H1 (cell line): ENCODE results near the gene STX7. TPM values are rescaled to one million over a fixed set of nuclear protein-coding genes. Genes with fewer than 3 reads are reported as not detected.

Source experiments
- BACH1 ChIP-seq: IDR thresholded peaks from 2 replicates; pipeline ENCODE4 v1.6.1; 2012; ENCODE audit warnings: low read length, improper control_type of control experiment
- BCL11A ChIP-seq, 2 experiments: IDR thresholded peaks; one replicate each; pipeline ENCODE4 v1.6.1; 2011; ENCODE audit warnings: low read depth in 2 of 2, low read length in 2 of 2, mild to moderate bottlenecking in 2 of 2
- CHD1 ChIP-seq: IDR thresholded peaks from 2 replicates; pipeline ENCODE4 v1.6.1; 2012; ENCODE audit warnings: low read depth, low read length, improper control_type of control experiment
- CHD2 ChIP-seq: IDR thresholded peaks from 2 replicates; pipeline ENCODE4 v1.6.1; 2012; ENCODE audit warnings: low read length, improper control_type of control experiment
- CREB1 ChIP-seq: IDR thresholded peaks from 2 replicates; pipeline ENCODE4 v1.6.1; 2012; ENCODE audit warnings: inconsistent platforms
- CTBP2 ChIP-seq: IDR thresholded peaks from 2 replicates; pipeline ENCODE4 v1.7.0; 2011; ENCODE audit warnings: borderline replicate concordance, mild to moderate bottlenecking, moderate library complexity, mixed read lengths, low read length; ENCODE audit not compliant: insufficient read depth, insufficient read length
- EP300 ChIP-seq, 2 experiments: IDR thresholded peaks; 1 replicate in 1 of 2; 2 replicates in 1 of 2; pipeline ENCODE4 v1.6.1; 2011 to 2012; ENCODE audit warnings: low read depth in 2 of 2, low read length in 2 of 2, mild to moderate bottlenecking in 2 of 2, borderline replicate concordance in 1 of 2, inconsistent platforms in 1 of 2, moderate library complexity in 1 of 2
- GABPA ChIP-seq: IDR thresholded peaks from 2 replicates; pipeline ENCODE4 v1.6.1; 2011; ENCODE audit warnings: mild to moderate bottlenecking, low read length, moderate library complexity, borderline replicate concordance; ENCODE audit not compliant: insufficient read depth
- JUND ChIP-seq: IDR thresholded peaks from 2 replicates; pipeline ENCODE4 v1.6.1; 2011; ENCODE audit warnings: mild to moderate bottlenecking, improper control_type of control experiment, low read length
- KDM4A ChIP-seq: IDR thresholded peaks from one replicate; pipeline ENCODE4 v1.7.1; 2012; ENCODE audit warnings: low read depth, mild to moderate bottlenecking, moderate library complexity, low read length, inconsistent platforms; ENCODE audit not compliant: severe bottlenecking
- MAFK ChIP-seq: IDR thresholded peaks from 2 replicates; pipeline ENCODE4 v1.6.1; 2012; ENCODE audit warnings: low read depth, mild to moderate bottlenecking, improper control_type of control experiment, low read length
- SP4 ChIP-seq: IDR thresholded peaks from 2 replicates; pipeline ENCODE4 v1.6.1; 2012; ENCODE audit warnings: low read length, inconsistent platforms
- SRF ChIP-seq: IDR thresholded peaks from 2 replicates; pipeline ENCODE4 v1.6.1; 2011; ENCODE audit warnings: mild to moderate bottlenecking, low read depth, low read length, moderate library complexity
- TAF1 ChIP-seq: IDR thresholded peaks from 2 replicates; pipeline ENCODE4 v1.6.1; 2011; ENCODE audit warnings: mild to moderate bottlenecking, low read depth, low read length
- TAF7 ChIP-seq: optimal IDR thresholded peaks from 2 replicates; pipeline ENCODE3; 2011; ENCODE audit warnings: low read depth, mild to moderate bottlenecking, inconsistent platforms, low read length, moderate library complexity, borderline replicate concordance
- polyA plus RNA-seq, 7 experiments: library from polyadenylated mRNA; depleted of rRNA in 3 of 7; stranded (reverse) in 5 of 7; unstranded in 2 of 7; fragments of >200 nt in 5 of 7; fragments of 200-250 nt in 2 of 7; gene quantifications; 1 replicate in 5 of 7; 2 replicates in 1 of 7; 4 replicates in 1 of 7; pipeline versions ENCODE4 v1.2.1 to v1.2.3, GENCODE V29; 2011 to 2013; ENCODE audit warnings: missing spikeins in 2 of 7, mixed read lengths in 2 of 7
- total RNA-seq: library from RNA; stranded (reverse); fragmentation: NEBNext Ultra II Directional; extraction: Animal tissue kit (Norgen Biotek cat#: 25700); gene quantifications from 2 replicates; pipeline ENCODE4 v1.2.1, GENCODE V29; 2021
- TF ChIP-seq, protein P1 (sequence below): IDR thresholded peaks from 2 replicates; pipeline ENCODE4 v1.6.1; 2011; ENCODE audit warnings: low read length, improper control_type of control experiment
- TF ChIP-seq, protein P2 (sequence below): IDR thresholded peaks from 2 replicates; pipeline ENCODE4 v1.6.1; 2012; ENCODE audit warnings: inconsistent platforms
- TF ChIP-seq, protein P3 (sequence below): IDR thresholded peaks from 2 replicates; pipeline ENCODE4 v1.6.1; 2012; ENCODE audit warnings: inconsistent platforms

The STX7 gene
- total and polyA plus RNA-seq, 2 of the 8 experiments (the other 6 are each of a cell fraction or from before 2014, with no cell fraction given): 5.7 to 27.9 TPM

DNA sequence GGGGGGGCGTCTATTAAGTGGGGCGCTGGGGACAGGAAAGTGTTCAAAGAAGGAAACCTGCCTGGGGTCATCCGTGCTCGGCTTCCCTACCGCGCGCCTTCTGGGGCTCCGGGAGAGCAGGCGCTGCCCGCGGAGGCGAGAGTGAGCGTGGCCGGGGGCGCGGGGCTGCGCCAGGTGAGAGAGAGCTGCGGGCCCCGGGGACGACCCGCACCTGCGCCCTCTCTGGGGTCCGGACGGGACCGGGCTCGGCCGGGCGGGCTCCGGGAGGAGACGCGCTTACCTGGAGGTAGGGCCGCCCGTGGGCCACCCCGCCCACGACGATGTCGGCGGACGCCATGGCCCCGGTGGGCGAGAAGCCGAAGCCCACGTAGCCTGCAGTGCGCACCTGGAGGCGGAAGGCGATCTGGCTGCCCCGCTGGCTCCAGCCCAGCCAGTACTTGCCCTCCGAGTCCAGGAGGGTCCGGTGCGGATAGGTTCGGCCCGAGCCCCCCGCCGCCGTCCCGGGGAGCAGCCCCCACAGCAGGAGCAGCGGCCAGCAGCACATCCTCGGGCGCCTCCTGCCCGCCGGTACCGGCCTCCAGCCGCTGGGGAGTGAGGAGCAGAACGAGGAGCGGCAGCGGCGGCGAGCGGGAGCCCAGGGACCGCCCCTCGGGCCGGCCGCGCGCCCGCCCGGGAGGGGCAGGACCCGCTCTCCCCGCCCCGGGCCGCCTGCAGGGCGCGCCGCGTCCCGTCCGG lies 111.9 kb downstream of the STX7 start, which contains the start of gene MOXD1 (continued):
- no peak for TF ChIP-seq GABPA
- 0 out of 2 replicates have a peak, but pooled peaks have one; percentile 1 for TF ChIP-seq SRF
- TF ChIP-seq, protein P1, sequence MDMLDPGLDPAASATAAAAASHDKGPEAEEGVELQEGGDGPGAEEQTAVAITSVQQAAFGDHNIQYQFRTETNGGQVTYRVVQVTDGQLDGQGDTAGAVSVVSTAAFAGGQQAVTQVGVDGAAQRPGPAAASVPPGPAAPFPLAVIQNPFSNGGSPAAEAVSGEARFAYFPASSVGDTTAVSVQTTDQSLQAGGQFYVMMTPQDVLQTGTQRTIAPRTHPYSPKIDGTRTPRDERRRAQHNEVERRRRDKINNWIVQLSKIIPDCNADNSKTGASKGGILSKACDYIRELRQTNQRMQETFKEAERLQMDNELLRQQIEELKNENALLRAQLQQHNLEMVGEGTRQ: no peak
- TF ChIP-seq CREB1: no peak
- peak; percentile 98 for TF ChIP-seq KDM4A
- TF ChIP-seq MAFK: no peak
- TF ChIP-seq SP4: no peak
- TF ChIP-seq CTBP2: no peak
- TF ChIP-seq BACH1: no peak
- no peak for TF ChIP-seq CHD1
- TF ChIP-seq, protein P2, sequence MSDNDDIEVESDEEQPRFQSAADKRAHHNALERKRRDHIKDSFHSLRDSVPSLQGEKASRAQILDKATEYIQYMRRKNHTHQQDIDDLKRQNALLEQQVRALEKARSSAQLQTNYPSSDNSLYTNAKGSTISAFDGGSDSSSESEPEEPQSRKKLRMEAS: peak; percentile 3; the same call in 1 of the 2 replicates
- no peak for TF ChIP-seq TAF7
- no peak; the same call in 1 of the 2 replicates for TF ChIP-seq TAF1
- no peak for TF ChIP-seq CHD2
- TF ChIP-seq, protein P3, sequence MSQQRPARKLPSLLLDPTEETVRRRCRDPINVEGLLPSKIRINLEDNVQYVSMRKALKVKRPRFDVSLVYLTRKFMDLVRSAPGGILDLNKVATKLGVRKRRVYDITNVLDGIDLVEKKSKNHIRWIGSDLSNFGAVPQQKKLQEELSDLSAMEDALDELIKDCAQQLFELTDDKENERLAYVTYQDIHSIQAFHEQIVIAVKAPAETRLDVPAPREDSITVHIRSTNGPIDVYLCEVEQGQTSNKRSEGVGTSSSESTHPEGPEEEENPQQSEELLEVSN: no peak
- TF ChIP-seq BCL11A (IDR thresholded peaks at IDR 0.05; ENCODE audit: low read depth in 2 of 2, low read length in 2 of 2): no peak
- no peak for TF ChIP-seq EP300 (IDR thresholded peaks at IDR 0.05; ENCODE audit: borderline replicate concordance in 1 of 2, low read depth in 2 of 2, low read length in 2 of 2)
- no peak for TF ChIP-seq JUND
